Esophagus muscularis mucosa (tissue), 4 donors: ENCODE results near the gene ATP10A. TPM values are rescaled to one million over a fixed set of nuclear protein-coding genes. Genes with fewer than 3 reads are reported as not detected.

ENCODE experiments used
- DNase-seq: peaks from one replicate; pipeline ENCODE4 v3.0.0-alpha.2; 2017; ENCODE audit errors: extremely low spot score
- H3K27ac ChIP-seq, 4 donors: fragments of 200-600 bp; sonication (generic); replicated peaks in 1 of 4; 1 replicate in 3 of 4; 2 replicates in 1 of 4; pipeline ENCODE4 v1.5.1; 2016 to 2019; ENCODE audit warnings: mild to moderate bottlenecking in 1 of 4
- H3K27me3 ChIP-seq, 4 donors: fragments of 200-600 bp; sonication (generic); one replicate each; pipeline versions ENCODE4 v1.5.1 to v1.6.0; 2016 to 2019
- H3K36me3 ChIP-seq, 4 donors: fragments of 200-600 bp; sonication (generic); one replicate each; pipeline ENCODE4 v1.5.1; 2016 to 2019
- H3K4me1 ChIP-seq, 4 donors: fragments of 200-600 bp; sonication (generic); one replicate each; pipeline ENCODE4 v1.5.1; 2016 to 2019
- H3K4me3 ChIP-seq, 4 donors: fragments of 200-600 bp; sonication (generic); 1 replicate in 2 of 4; 2 replicates in 2 of 4; pipeline ENCODE4 v1.5.1; 2016 to 2019; ENCODE audit warnings: mild to moderate bottlenecking in 4 of 4, moderate library complexity in 1 of 4
- H3K9me3 ChIP-seq, 4 donors: fragments of 200-600 bp; sonication (generic); 1 replicate in 3 of 4; 2 replicates in 1 of 4; pipeline ENCODE4 v1.5.1; 2016 to 2019
- CTCF ChIP-seq, 3 experiments: fragments of 200-600 bp in 2 of 3; fragments of 450-650 bp in 1 of 3; sonication (generic) in 2 of 3; IDR thresholded peaks; one replicate each; pipeline ENCODE4 v1.5.1; 2017 to 2019; ENCODE audit warnings: antibody characterized with exemption in 3 of 3, mild to moderate bottlenecking in 2 of 3, moderate library complexity in 1 of 3
- EP300 ChIP-seq: sonication (generic); formaldehyde crosslinking; IDR thresholded peaks from one replicate; pipeline ENCODE4 v1.6.1; 2017; ENCODE audit warnings: antibody characterized with exemption
- POLR2A ChIP-seq: fragments of 450-650 bp; IDR thresholded peaks from one replicate; pipeline ENCODE4 v1.6.1; 2017; ENCODE audit warnings: antibody characterized with exemption, moderate library complexity, mild to moderate bottlenecking, low read depth
- POLR2AphosphoS5 ChIP-seq, 2 donors: sonication (generic); formaldehyde crosslinking; IDR thresholded peaks; one replicate each; pipeline ENCODE4 v1.6.1; 2017; ENCODE audit warnings: antibody characterized with exemption in 2 of 2
- WGBS: methylation state at CpG from one replicate; pipeline ENCODE4 v1.1.5; 2018; 5-methylcytosine and 5-hydroxymethylcytosine counted together
- intact Hi-C: fragments of 100-400 bp; cut with DNase I; formaldehyde crosslinking; loops from one replicate; pipeline ENCODE4 v1.15.1; 2023
- total RNA-seq, 4 donors: library from RNA; depleted of rRNA; stranded (reverse); fragments of >200 nt; gene quantifications; one replicate each; pipeline versions ENCODE4 v1.1.0 to v1.2.1, GENCODE V29; 2016

Gene ATP10A
- total RNA-seq, 4 donors from 2014 or later, result 23.9 to 51.9 (median 32.6) TPM

- Histone ChIP-seq H3K27ac (peak overlapping the region; percentile 81 to 87 (median 85)), H3K4me1 (peaks cover 17 to 81% (median 78%) of the 10 kb centered on the region in 4 donors), H3K4me3 (no peak overlapping the region), H3K36me3 (no peaks in the 10 kb centered on the region), H3K9me3 (no peaks in the 10 kb centered on the region), H3K27me3 (no peaks in the 10 kb centered on the region)
- no peak for TF ChIP-seq POLR2A
- no peak for TF ChIP-seq EP300
- no peak for TF ChIP-seq POLR2AphosphoS5 (IDR thresholded peaks at IDR 0.05)
- TF ChIP-seq CTCF (IDR thresholded peaks at IDR 0.05), result peak in 1 of 3 experiments; percentile 6
- intact Hi-C loops, result no loop called here
- peak; percentile 88 for DNase-seq
- WGBS, result 62% methylated on average over 16 of the region's 25 CpGs
Measured at GRCh38 chr15:25797936-25798901, 64.9 kb downstream of the ATP10A start.

GRCh38 chr15:25797511-25797935 is 65.6 kb downstream of the ATP10A start:
- intact Hi-C loops, result no loop called here

GRCh38 chr15:25797035-25797434 is 66.1 kb downstream of the ATP10A start:
- H3K27ac ChIP-seq, result peak overlapping the region; percentile 81 to 87 (median 85)
- intact Hi-C loops, result no loop called here

More at GRCh38 chr15:25797511-25797935, 65.6 kb downstream of the ATP10A start:
- DNase-seq, result peak; percentile 90
- Histone ChIP-seq H3K4me1 (peaks cover 17 to 87% (median 84%) of the 10 kb centered on the region in 4 donors), H3K4me3 (peak overlapping the region in 1 of 4 donors; percentile 21), H3K36me3 (no peaks in the 10 kb centered on the region), H3K27me3 (no peaks in the 10 kb centered on the region), H3K9me3 (no peaks in the 10 kb centered on the region), H3K27ac (peak overlapping the region; percentile 81 to 87 (median 85))
- 42% methylated on average over 8 of the region's 8 CpGs for WGBS
- TF ChIP-seq POLR2AphosphoS5 (IDR thresholded peaks at IDR 0.05), result no peak
- TF ChIP-seq CTCF (IDR thresholded peaks at IDR 0.05), result no peak
- TF ChIP-seq EP300, result no peak
- TF ChIP-seq POLR2A, result no peak

GRCh38 chr15:25796395-25796794 is 66.7 kb downstream of the ATP10A start:
- Histone ChIP-seq H3K4me1 (peaks cover 19 to 98% (median 95%) of the 10 kb centered on the region in 4 donors), H3K36me3 (no peaks in the 10 kb centered on the region), H3K27me3 (no peaks in the 10 kb centered on the region), H3K27ac (peak overlapping the region; percentile 81 to 87 (median 85)), H3K9me3 (no peaks in the 10 kb centered on the region), H3K4me3 (no peak overlapping the region)
- peak; percentile 34 for DNase-seq
- WGBS, result 93% methylated on average over 1 of the region's 7 CpGs
- intact Hi-C loops, result no loop called here
- TF ChIP-seq CTCF (IDR thresholded peaks at IDR 0.05) (no peak), EP300 (no peak), POLR2AphosphoS5 (IDR thresholded peaks at IDR 0.05) (no peak), POLR2A (no peak)

More at GRCh38 chr15:25797035-25797434, 66.1 kb downstream of the ATP10A start:
- H3K4me3 ChIP-seq, result peak overlapping the region in 1 of 4 donors; percentile 21
- 62% methylated on average over 4 of the region's 4 CpGs for WGBS
- peak; percentile 89 for DNase-seq
- peaks cover 17 to 91% (median 89%) of the 10 kb centered on the region in 4 donors for H3K4me1 ChIP-seq
- no peaks in the 10 kb centered on the region for H3K9me3 ChIP-seq
- no peaks in the 10 kb centered on the region for H3K27me3 ChIP-seq
- H3K36me3 ChIP-seq, result no peaks in the 10 kb centered on the region
- TF ChIP-seq EP300, result peak; percentile 87
- TF ChIP-seq CTCF (IDR thresholded peaks at IDR 0.05), result no peak
- TF ChIP-seq POLR2A, result no peak
- peak; percentile 51 to 65 for TF ChIP-seq POLR2AphosphoS5 (IDR thresholded peaks at IDR 0.05)
